Esophagus muscularis mucosa (tissue), 3 donors: ENCODE results near the gene MBD3L2.

Experiments used
- EP300 ChIP-seq: sonication (generic); formaldehyde crosslinking; IDR thresholded peaks from one replicate; pipeline ENCODE4 v1.6.1; 2017; ENCODE audit warnings: antibody characterized with exemption
- POLR2AphosphoS5 ChIP-seq, 2 donors: sonication (generic); formaldehyde crosslinking; IDR thresholded peaks; one replicate each; pipeline ENCODE4 v1.6.1; 2017; ENCODE audit warnings: antibody characterized with exemption in 2 of 2

GRCh38 chr19:7063764-7064418 lies 14.8 kb downstream of the MBD3L2 start:
- TF ChIP-seq POLR2AphosphoS5 (IDR thresholded peaks at IDR 0.05) (no peak), EP300 (no peak)
